TTC549 (cell line): ENCODE results near the gene CCDC183.

Experiments
- FAIRE-seq: peaks from 2 replicates; lab custom pipeline; 2012; peaks lifted over from hg19 to GRCh38; lab: Jason Lieb, UNC

Gene CCDC183

GRCh38 chr9:136849960-136850865 is 54.1 kb downstream of the CCDC183 start:
- no peak for FAIRE-seq

DNA sequence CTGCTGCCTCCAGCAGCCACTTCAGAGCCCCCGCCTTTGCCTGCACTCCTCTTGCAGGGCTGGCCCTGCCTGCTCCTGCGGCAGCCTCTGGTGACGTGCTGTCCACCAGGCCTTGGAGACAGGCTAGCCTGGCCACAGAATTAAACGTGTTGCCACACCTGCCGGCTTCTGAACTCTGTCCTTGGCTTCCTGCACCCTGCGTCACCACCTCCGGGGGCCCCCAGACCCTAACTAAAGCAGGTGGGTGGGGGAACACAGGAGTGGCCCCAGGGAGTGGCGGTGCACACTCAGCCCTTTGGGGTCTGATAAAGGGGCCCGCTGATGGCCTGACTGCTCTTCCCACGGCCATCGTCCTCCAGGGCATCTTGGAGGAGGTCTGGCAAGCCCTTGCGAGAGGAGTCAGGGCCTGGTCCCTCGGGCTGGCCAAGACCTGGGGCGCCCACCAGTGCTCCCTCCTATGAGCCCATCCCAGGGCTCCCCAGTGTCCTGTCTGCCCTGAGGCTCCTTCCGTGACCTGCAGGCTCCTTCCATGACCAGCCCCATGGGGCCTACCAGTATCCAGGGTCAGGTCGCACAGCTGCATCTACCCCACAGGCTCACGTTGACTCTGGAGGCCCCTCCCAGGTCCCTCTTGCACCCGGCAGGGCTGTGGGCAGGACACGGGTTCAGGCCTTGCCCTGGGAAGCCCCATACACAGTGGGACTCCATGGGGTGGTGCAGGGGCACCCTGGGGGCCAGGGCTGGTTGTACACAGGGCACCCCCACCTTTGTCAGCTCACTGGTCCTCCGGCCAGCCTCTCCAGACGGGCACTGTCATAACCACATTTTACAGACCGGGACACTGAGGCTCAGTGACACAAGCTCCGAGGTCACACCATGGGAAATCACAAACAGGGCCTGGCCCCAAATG is 55.0 kb downstream of the CCDC183 start:
- no peak for FAIRE-seq

- no peak for FAIRE-seq
Measured at GRCh38 chr9:136851941-136852663, 56.0 kb downstream of the CCDC183 start, which contains the start of gene MAMDC4. Gene MAMDC4 (plus strand): TSS chr9:136852346. CDS start chr9:136852417, 71 bp downstream.

GRCh38 chr9:136852664-136853595 is 56.8 kb downstream of the CCDC183 start:
- FAIRE-seq, result no peak

GRCh38 chr9:136853596-136854112 is 57.5 kb downstream of the CCDC183 start:
- no peak for FAIRE-seq

DNA sequence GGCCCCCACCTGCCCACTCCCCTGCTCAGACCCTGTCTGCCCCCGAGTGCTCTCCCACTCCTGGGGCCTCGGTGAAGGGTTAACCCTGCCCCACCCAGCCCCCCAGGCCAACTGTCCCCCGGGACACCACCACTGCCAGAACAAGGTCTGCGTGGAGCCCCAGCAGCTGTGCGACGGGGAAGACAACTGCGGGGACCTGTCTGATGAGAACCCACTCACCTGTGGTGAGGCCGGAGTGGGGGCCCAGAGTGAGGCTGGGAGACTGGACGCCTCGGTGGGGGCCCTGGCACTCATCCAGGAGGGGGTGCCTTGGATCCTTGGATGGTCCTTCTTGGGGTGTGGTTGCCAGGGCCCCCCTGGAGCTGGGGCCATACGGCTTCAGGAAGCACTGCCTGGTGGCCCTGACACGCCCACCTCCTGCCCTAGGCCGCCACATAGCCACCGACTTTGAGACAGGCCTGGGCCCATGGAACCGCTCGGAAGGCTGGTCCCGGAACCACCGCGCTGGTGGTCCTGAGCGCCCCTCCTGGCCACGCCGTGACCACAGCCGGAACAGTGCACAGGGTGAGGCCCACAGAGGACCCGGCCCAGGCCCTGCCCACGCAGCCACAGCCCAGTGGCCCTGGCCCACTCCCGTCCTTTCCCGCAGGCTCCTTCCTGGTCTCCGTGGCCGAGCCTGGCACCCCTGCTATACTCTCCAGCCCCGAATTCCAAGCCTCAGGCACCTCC is 58.1 kb downstream of the CCDC183 start:
- no peak for FAIRE-seq

GRCh38 chr9:136854842-136855460 is 58.8 kb downstream of the CCDC183 start:
- no peak for FAIRE-seq

GRCh38 chr9:136855461-136856078 is 59.4 kb downstream of the CCDC183 start:
- FAIRE-seq, result no peak

GRCh38 chr9:136856079-136856476 is 59.9 kb downstream of the CCDC183 start:
- FAIRE-seq, result no peak

GRCh38 chr9:136856541-136857141 is 60.5 kb downstream of the CCDC183 start:
- FAIRE-seq, result no peak

DNA sequence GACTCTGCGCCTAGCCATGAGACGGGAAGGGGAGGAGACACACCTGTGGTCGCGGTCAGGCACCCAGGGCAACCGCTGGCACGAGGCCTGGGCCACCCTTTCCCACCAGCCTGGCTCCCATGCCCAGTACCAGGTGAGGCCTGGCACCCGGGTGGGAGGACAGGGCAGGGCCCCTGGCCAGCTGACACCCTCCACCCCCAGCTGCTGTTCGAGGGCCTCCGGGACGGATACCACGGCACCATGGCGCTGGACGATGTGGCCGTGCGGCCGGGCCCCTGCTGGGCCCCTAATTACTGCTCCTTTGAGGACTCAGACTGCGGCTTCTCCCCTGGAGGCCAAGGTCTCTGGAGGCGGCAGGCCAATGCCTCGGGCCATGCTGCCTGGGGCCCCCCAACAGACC is 61.0 kb downstream of the CCDC183 start:
- no peak for FAIRE-seq
